TTC549 (cell line): ENCODE measurements around the gene SORL1.

Experiments used
- FAIRE-seq: peaks from 2 replicates; lab custom pipeline; 2012; peaks lifted over from hg19 to GRCh38; lab: Jason Lieb, UNC

SORL1 gene

GRCh38 chr11:121657146-121657545, 205.0 kb downstream of the SORL1 start:
- FAIRE-seq: no peak

DNA sequence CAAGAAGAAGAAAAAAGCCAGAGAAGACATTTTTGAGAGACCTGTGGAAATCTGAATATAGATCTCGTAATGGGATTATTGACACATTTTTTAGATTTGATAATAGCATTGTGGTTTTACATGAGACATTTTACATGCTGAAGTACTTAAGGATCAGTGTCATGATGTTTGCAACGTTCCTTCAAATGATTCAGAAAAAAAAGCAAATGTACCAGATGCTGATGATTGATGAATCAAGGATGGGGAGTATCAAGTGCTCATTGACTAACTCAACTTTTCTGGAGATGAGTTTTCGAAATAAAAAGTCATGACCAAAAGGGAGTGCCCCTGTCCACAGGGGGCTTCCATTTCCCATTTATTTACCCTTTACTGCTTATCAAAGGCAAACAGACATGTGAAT, 207.7 kb downstream of the SORL1 start:
- FAIRE-seq: no peak

DNA sequence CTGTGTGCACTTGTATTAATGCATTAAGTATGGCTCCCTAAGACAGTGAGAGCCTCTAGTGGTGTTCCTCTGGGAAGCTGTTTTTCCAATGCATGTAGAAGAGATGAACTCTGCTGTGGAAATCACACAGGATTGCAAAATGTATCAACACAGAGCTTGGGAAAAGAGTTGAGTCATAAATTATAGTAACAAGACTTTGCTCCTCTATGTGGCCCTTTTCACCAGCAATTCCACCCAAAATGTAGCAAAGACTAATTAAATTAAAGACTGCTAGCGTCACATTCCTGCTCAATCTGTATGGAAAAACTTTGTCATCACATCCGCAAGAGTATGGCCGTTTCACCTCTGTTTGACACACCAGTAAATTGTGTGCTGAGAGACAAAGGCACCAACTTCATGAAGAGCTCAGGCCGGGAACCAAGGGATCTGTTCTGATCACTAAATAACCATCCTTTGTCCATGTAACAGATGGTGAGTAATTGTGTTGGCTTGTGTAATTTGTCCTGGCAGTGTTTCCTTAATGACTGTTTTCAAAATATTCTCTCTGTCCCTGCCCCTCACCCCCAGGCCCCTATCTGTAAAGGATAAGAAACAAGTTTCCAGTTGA, 209.9 kb downstream of the SORL1 start:
- FAIRE-seq: no peak

- no peak for FAIRE-seq
Measured at GRCh38 chr11:121664144-121664543, 212.0 kb downstream of the SORL1 start.

GRCh38 chr11:121665206-121665838, 213.2 kb downstream of the SORL1 start:
- no peak for FAIRE-seq

GRCh38 chr11:121667836-121668235, 215.7 kb downstream of the SORL1 start:
- no peak for FAIRE-seq

GRCh38 chr11:121669422-121669821, 217.3 kb downstream of the SORL1 start:
- FAIRE-seq: no peak

- no peak for FAIRE-seq
Measured at GRCh38 chr11:121670266-121670665, 218.2 kb downstream of the SORL1 start.

DNA sequence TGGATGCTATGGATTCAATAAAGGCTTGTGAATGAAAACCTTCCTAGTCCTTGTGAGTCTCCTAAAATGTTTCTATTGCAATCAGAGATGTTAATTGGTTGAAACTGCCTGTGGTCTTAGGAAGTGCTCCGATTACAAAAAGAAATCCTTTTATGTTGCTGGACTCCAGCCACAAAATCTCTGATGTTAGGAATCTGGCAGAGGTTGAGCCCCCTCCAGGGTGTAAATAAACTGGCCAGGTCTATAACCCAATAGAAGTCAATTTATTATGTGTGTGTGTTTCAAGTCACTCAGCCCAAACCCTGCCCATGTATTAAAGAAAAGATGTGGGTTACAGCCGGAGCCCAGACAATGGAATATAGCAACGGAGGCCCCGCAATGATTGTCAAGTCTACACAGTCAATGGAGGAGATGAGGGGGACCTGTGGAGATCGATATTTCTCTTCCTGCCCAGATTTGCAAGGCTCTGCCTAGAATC, 218.7 kb downstream of the SORL1 start:
- FAIRE-seq: no peak

- no peak for FAIRE-seq
Measured at GRCh38 chr11:121671283-121672168, 219.4 kb downstream of the SORL1 start.

DNA sequence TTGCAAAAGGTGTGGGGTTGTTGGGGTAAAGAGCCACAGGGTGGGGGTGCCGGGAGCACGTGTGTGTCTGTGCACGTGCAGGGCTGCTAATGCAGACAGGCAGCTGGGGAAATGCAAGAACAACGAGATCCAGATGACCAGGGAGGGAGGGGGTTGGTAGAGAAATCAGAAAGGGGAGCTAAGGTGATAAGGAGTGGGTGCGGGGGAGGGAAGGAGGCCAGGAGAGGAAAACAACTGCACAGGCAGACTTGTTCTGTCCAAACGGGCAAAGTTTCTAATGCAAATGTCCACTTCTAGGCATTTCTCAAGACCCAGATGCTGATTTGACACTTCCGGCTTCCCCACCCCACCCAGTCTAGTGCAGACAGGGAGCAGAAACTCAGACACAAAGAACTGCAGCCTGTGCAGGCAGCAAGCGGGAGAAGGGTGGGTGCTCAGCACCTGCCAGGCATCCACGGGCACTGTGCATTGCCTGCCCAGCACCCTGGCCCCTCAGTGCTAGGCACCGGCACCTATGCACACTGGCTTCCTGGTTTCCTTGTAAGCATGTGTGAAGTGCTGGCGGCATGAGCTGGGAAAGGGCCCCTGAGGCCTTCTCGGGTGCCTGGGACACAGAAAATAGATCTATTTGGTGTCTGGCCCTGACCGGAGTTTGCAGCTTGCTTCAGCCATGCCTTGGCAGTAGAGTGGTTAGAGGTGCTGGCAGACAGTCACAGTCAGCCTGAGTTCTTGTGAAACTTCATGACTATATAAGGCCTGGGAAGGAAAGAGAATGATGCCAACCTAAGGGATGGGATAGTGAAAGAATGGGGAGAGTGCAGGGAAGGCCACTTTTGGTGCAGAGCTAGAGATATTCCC, 220.7 kb downstream of the SORL1 start:
- FAIRE-seq: no peak

- no peak for FAIRE-seq
Measured at GRCh38 chr11:121681550-121682268, 229.6 kb downstream of the SORL1 start.
